GM23248 (cell line): ENCODE data around the gene CAVIN2.

Experiments used
- EZH2 ChIP-seq: fragments of 200-600 bp; sonication (generic); IDR thresholded peaks from 2 replicates; pipeline ENCODE4 v1.6.1; 2018; ENCODE audit warnings: antibody characterized with exemption, mild to moderate bottlenecking; ENCODE audit not compliant: insufficient read depth, poor library complexity, severe bottlenecking
- EZH2phosphoT487 ChIP-seq: fragments of 200-600 bp; sonication (generic); IDR thresholded peaks from 2 replicates; pipeline ENCODE4 v1.6.1; 2018; ENCODE audit warnings: antibody characterized with exemption, moderate library complexity, mild to moderate bottlenecking, low read depth; ENCODE audit not compliant: insufficient read depth

DNA sequence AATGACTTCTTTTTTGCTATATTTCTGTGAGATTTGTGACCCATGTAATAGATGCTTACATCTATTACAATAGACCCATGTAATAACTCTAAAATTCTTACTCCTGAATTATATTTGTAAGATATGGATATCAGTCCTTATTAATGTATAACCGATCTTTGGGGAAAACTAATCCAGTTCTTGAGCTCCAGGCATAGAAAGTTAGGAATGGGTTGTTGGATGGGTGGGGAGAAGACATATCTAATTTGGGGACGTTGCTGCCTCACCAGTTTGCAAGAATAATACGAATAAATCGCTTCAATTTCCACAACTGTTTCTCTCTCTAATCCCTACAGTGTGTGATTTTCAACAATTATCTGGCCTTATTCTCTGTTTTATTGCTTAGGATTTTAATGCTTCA is 13.5 kb downstream of the CAVIN2 start:
- TF ChIP-seq EZH2phosphoT487 = no peak
- no peak for TF ChIP-seq EZH2
